H1 (cell line): ENCODE measurements around the gene SPTBN5. TPM values are rescaled to one million over a fixed set of nuclear protein-coding genes. Genes with fewer than 3 reads are reported as not detected.

ENCODE experiments used
- CTCF ChIA-PET: fragments of 300-600 bp; sonication (Branson Sonifier 250); formaldehyde crosslinking; loops from one replicate; lab custom pipeline; 2021; ENCODE audit not compliant: partially characterized antibody; lab: Charles Lee
- POLR2A ChIA-PET: fragments of 300-600 bp; sonication (Branson Sonifier 250); formaldehyde crosslinking; loops from one replicate; lab custom pipeline; 2021; ENCODE audit warnings: inconsistent platforms; ENCODE audit not compliant: partially characterized antibody; lab: Charles Lee
- DNase-seq, 2 experiments: peaks; one replicate each; pipeline versions ENCODE4 v3.0.0 to v3.0.0-alpha.2; 2010 to 2022; ENCODE audit warnings: low spot score in 2 of 2, low read depth in 1 of 2, mixed read lengths in 1 of 2
- FAIRE-seq: peaks from 2 replicates; lab custom pipeline; 2011; peaks lifted over from hg19 to GRCh38; lab: Jason Lieb, UNC
- H2AFZ ChIP-seq: 2 replicates; pipeline ENCODE4 v1.8.1; 2012; ENCODE audit warnings: low read length, inconsistent platforms
- H2AK5ac ChIP-seq: 2 replicates; pipeline ENCODE4 v1.6.1; 2013; ENCODE audit warnings: low read depth, low read length
- H2BK120ac ChIP-seq: replicated peaks from 2 replicates; pipeline ENCODE3; 2013; ENCODE audit warnings: low read depth, low read length, inconsistent platforms
- H2BK12ac ChIP-seq: 2 replicates; pipeline ENCODE4 v1.6.1; 2013; ENCODE audit warnings: low read depth, low read length
- H2BK15ac ChIP-seq: 2 replicates; pipeline ENCODE4 v1.6.1; 2013; ENCODE audit warnings: low read length
- H2BK20ac ChIP-seq: 2 replicates; pipeline ENCODE4 v1.6.1; 2013; ENCODE audit warnings: low read length
- H2BK5ac ChIP-seq: 2 replicates; pipeline ENCODE4 v1.6.1; 2013; ENCODE audit warnings: low read depth, low read length
- H3K14ac ChIP-seq: 2 replicates; pipeline ENCODE4 v1.6.1; 2013; ENCODE audit warnings: inconsistent platforms; ENCODE audit not compliant: insufficient read length
- H3K18ac ChIP-seq: 2 replicates; pipeline ENCODE4 v1.6.1; 2013; ENCODE audit warnings: low read length; ENCODE audit errors: extremely low read depth
- H3K23ac ChIP-seq: 2 replicates; pipeline ENCODE4 v1.6.1; 2013; ENCODE audit warnings: inconsistent platforms; ENCODE audit not compliant: insufficient read length
- H3K23me2 ChIP-seq: 2 replicates; pipeline ENCODE4 v1.6.1; 2013; ENCODE audit warnings: low read depth, low read length
- H3K27ac ChIP-seq: 2 replicates; pipeline ENCODE4 v1.6.1; 2011; ENCODE audit warnings: low read depth, low read length, inconsistent platforms
- H3K27me3 ChIP-seq, 4 experiments: replicated peaks in 1 of 4; 1 replicate in 1 of 4; 2 replicates in 3 of 4; pipeline versions ENCODE4 v1.6.1 to v1.8.1; 2011 to 2013; ENCODE audit warnings: low read length in 3 of 4, mild to moderate bottlenecking in 3 of 4, inconsistent platforms in 2 of 4, mixed read lengths in 2 of 4, moderate library complexity in 1 of 4; ENCODE audit not compliant: control insufficient read depth in 3 of 4, insufficient read depth in 3 of 4; ENCODE audit errors: extremely low read depth in 1 of 4
- H3K36me3 ChIP-seq, 4 experiments: 2 replicates each; pipeline versions ENCODE4 v1.6.1 to v1.8.1; 2011 to 2013; ENCODE audit warnings: mild to moderate bottlenecking in 4 of 4, low read length in 3 of 4, moderate library complexity in 2 of 4, control low read depth in 1 of 4, inconsistent platforms in 1 of 4; ENCODE audit not compliant: insufficient read depth in 4 of 4, control insufficient read depth in 2 of 4
- H3K4ac ChIP-seq: replicated peaks from 2 replicates; pipeline ENCODE3; 2013; ENCODE audit warnings: low read length, low read depth, mixed read lengths, inconsistent platforms; ENCODE audit not compliant: insufficient read length
- H3K4me1 ChIP-seq, 4 experiments: replicated peaks in 1 of 4; 1 replicate in 1 of 4; 2 replicates in 3 of 4; pipeline versions ENCODE4 v1.6.1 to v1.8.1; 2011 to 2013; ENCODE audit warnings: low read length in 3 of 4, inconsistent platforms in 2 of 4, mixed read lengths in 1 of 4; ENCODE audit not compliant: insufficient read depth in 4 of 4, control insufficient read depth in 3 of 4
- H3K4me2 ChIP-seq, 2 experiments: 2 replicates each; pipeline versions ENCODE4 v1.6.1 to v1.8.1; 2011 to 2013; ENCODE audit warnings: low read depth in 2 of 2, low read length in 2 of 2, control low read depth in 1 of 2, inconsistent platforms in 1 of 2, mild to moderate bottlenecking in 1 of 2; ENCODE audit not compliant: insufficient read depth in 1 of 2
- H3K4me3 ChIP-seq, 4 experiments: fragments of 200-600, 300-600 bp in 1 of 4; sonication (generic), shearing (Covaris generic), sonication (Bioruptor Twin) in 1 of 4; 2 replicates each; pipeline versions ENCODE4 v1.5.1 to v1.8.1; 2011 to 2016; ENCODE audit warnings: low read length in 4 of 4, low read depth in 3 of 4, control low read depth in 2 of 4, inconsistent platforms in 2 of 4, mild to moderate bottlenecking in 2 of 4, mixed read lengths in 1 of 4, moderate library complexity in 1 of 4; ENCODE audit not compliant: insufficient read depth in 2 of 4; ENCODE audit errors: extremely low read depth in 1 of 4
- H3K56ac ChIP-seq: replicated peaks from 2 replicates; pipeline ENCODE3; 2013; ENCODE audit warnings: low read depth, mild to moderate bottlenecking, mixed read lengths, low read length, inconsistent platforms; ENCODE audit not compliant: insufficient read length
- H3K79me1 ChIP-seq: 2 replicates; pipeline ENCODE4 v1.6.1; 2013; ENCODE audit warnings: low read depth, low read length, control low read depth
- H3K79me2 ChIP-seq, 2 experiments: 2 replicates each; pipeline versions ENCODE4 v1.6.1 to v1.8.1; 2012 to 2013; ENCODE audit warnings: low read length in 2 of 2, mild to moderate bottlenecking in 2 of 2, inconsistent platforms in 1 of 2; ENCODE audit not compliant: insufficient read depth in 2 of 2, control insufficient read depth in 1 of 2
- H3K9ac ChIP-seq, 4 experiments: replicated peaks in 1 of 4; 1 replicate in 1 of 4; 2 replicates in 3 of 4; pipeline versions ENCODE4 v1.6.1 to v1.8.1; 2011 to 2013; ENCODE audit warnings: low read depth in 3 of 4, low read length in 3 of 4, control low read depth in 2 of 4, mild to moderate bottlenecking in 2 of 4, moderate library complexity in 2 of 4, inconsistent platforms in 1 of 4; ENCODE audit errors: extremely low read depth in 1 of 4
- H3K9me3 ChIP-seq, 2 experiments: 2 replicates each; pipeline versions ENCODE4 v1.6.1 to v1.8.1; 2012 to 2013; ENCODE audit warnings: mild to moderate bottlenecking in 2 of 2, moderate library complexity in 2 of 2, control low read depth in 1 of 2, inconsistent platforms in 1 of 2, low read depth in 1 of 2, low read length in 1 of 2, mixed read lengths in 1 of 2; ENCODE audit not compliant: insufficient read depth in 2 of 2
- H4K20me1 ChIP-seq, 2 experiments: replicated peaks in 1 of 2; 2 replicates each; pipeline versions ENCODE3 to v1.8.1; 2011 to 2013; ENCODE audit warnings: inconsistent platforms in 2 of 2, low read length in 2 of 2, mild to moderate bottlenecking in 1 of 2; ENCODE audit not compliant: insufficient read depth in 2 of 2, control insufficient read depth in 1 of 2
- H4K5ac ChIP-seq: 2 replicates; pipeline ENCODE4 v1.6.1; 2013; ENCODE audit warnings: low read length, low read depth, mixed read lengths, inconsistent platforms; ENCODE audit not compliant: insufficient read length
- H4K8ac ChIP-seq: 2 replicates; pipeline ENCODE4 v1.8.0; 2013; ENCODE audit warnings: mild to moderate bottlenecking, moderate library complexity, low read length, inconsistent platforms; ENCODE audit not compliant: insufficient read depth; ENCODE audit errors: extremely low read depth
- H4K91ac ChIP-seq: replicated peaks from 2 replicates; pipeline ENCODE3; 2013; ENCODE audit warnings: low read length, mixed read lengths, inconsistent platforms; ENCODE audit not compliant: insufficient read length
- CTBP2 ChIP-seq: IDR thresholded peaks from 2 replicates; pipeline ENCODE4 v1.7.0; 2011; ENCODE audit warnings: borderline replicate concordance, mild to moderate bottlenecking, moderate library complexity, mixed read lengths, low read length; ENCODE audit not compliant: insufficient read depth, insufficient read length
- GABPA ChIP-seq: IDR thresholded peaks from 2 replicates; pipeline ENCODE4 v1.6.1; 2011; ENCODE audit warnings: mild to moderate bottlenecking, low read length, moderate library complexity, borderline replicate concordance; ENCODE audit not compliant: insufficient read depth
- KDM1A ChIP-seq: fragments of 200-600, 300-600 bp; sonication (generic); IDR thresholded peaks from 2 replicates; pipeline ENCODE4 v1.7.1; 2016; ENCODE audit warnings: mild to moderate bottlenecking, low read length, borderline replicate concordance
- RAD21 ChIP-seq, 2 experiments: IDR thresholded peaks in 1 of 2; conservative IDR thresholded peaks in 1 of 2; 2 replicates each; pipeline ENCODE4 v1.6.1; 2011; ENCODE audit warnings: low read depth in 2 of 2, low read length in 2 of 2, improper control_type of control experiment in 1 of 2, inconsistent platforms in 1 of 2, mild to moderate bottlenecking in 1 of 2, moderate library complexity in 1 of 2
- SIRT6 ChIP-seq: IDR thresholded peaks from one replicate; pipeline ENCODE4 v1.7.1; 2012; ENCODE audit warnings: low read length, inconsistent platforms
- SIX5 ChIP-seq: IDR thresholded peaks from 2 replicates; pipeline ENCODE4 v1.6.1; 2011; ENCODE audit warnings: mild to moderate bottlenecking, low read depth, low read length
- SP4 ChIP-seq: IDR thresholded peaks from 2 replicates; pipeline ENCODE4 v1.6.1; 2012; ENCODE audit warnings: low read length, inconsistent platforms
- TAF1 ChIP-seq: IDR thresholded peaks from 2 replicates; pipeline ENCODE4 v1.6.1; 2011; ENCODE audit warnings: mild to moderate bottlenecking, low read depth, low read length
- WGBS, 2 experiments: shearing (Covaris generic) in 1 of 2; methylation state at CpG; one replicate each; pipeline versions ENCODE4 v1.1.6 to v1.1.7; 2013 to 2015; ENCODE audit warnings: low lambda C conversion rate in 2 of 2, mixed read lengths in 2 of 2, inconsistent platforms in 1 of 2, low coverage in 1 of 2, missing lambda C conversion rate in 1 of 2; ENCODE audit not compliant: insufficient replicate concordance in 2 of 2, insufficient coverage in 1 of 2, insufficient read length in 1 of 2; ENCODE audit errors: extremely low coverage in 1 of 2, missing lambda C conversion rate in 1 of 2; 5-methylcytosine and 5-hydroxymethylcytosine counted together
- polyA plus RNA-seq, 7 experiments: library from polyadenylated mRNA; depleted of rRNA in 3 of 7; stranded (reverse) in 5 of 7; unstranded in 2 of 7; fragments of >200 nt in 5 of 7; fragments of 200-250 nt in 2 of 7; gene quantifications; 1 replicate in 5 of 7; 2 replicates in 1 of 7; 4 replicates in 1 of 7; pipeline versions ENCODE4 v1.2.1 to v1.2.3, GENCODE V29; 2011 to 2013; ENCODE audit warnings: missing spikeins in 2 of 7, mixed read lengths in 2 of 7
- total RNA-seq: library from RNA; stranded (reverse); fragmentation: NEBNext Ultra II Directional; extraction: Animal tissue kit (Norgen Biotek cat#: 25700); gene quantifications from 2 replicates; pipeline ENCODE4 v1.2.1, GENCODE V29; 2021

SPTBN5 gene
- total and polyA plus RNA-seq, 2 of the 8 experiments (the other 6 are each of a cell fraction or from before 2014, with no cell fraction given), result 0.32 to 0.84 TPM

DNA sequence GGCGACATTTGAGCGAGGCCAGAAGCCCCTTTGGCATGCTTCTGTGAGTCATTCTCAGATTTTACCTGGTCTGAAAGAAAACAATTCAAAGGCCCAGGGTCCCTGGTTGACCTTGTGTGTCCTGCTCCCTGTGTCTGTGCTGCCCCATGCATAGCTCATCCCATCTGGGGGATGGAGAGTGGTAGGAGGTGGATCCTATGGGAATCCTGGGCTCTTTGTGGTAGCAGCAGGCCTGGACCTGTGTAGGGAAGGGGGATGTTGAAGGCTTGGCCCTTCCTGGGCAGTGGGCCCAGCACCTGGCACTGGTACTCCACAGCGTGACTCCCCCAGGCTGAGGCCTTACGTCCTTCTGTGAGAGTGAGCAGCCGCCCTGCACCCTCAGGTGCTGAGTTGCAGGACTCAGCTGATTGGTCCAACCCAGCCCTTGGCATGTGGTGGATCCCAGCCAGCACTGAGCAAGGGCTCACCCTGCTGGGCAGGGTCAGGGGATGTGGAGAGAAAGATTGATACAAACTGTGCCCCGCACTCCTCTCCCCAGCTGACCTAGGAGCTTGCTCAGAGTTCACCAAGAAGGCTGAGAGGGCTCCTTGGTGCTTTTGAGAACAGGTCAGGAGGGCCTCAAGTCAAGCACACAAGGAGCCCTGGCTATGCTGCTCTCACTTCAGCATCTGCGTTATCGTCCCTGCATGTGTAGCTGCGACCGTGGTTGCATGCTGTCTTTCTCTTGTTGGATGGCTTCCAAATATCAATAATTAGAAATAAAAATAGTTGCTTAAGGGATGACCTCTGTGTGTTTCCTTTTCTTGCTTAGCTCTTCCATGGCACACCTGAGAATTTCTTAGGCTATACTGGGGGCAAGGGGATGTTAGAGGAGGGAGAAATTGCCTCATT is 87.3 kb downstream of the SPTBN5 start:
- H3K4me3 ChIP-seq, result no peak overlapping the region
- H4K91ac ChIP-seq, result no peak overlapping the region
- peak in 1 of 2 experiments; percentile 59 for DNase-seq
- 87% methylated on average over 9 of the region's 10 CpGs; no CpG with 5 or more reads in 1 of the 2 experiments for WGBS, 2 experiments
- no peak for FAIRE-seq
- H3K79me2 ChIP-seq, result no peaks in the 10 kb centered on the region
- H3K4me1 ChIP-seq, result peaks cover 0 to 4% (median 2%) of the 10 kb centered on the region in 4 experiments; a peak in 4 of 7 replicates
- no peak overlapping the region for H3K4me2 ChIP-seq
- H3K56ac ChIP-seq, result no peak overlapping the region
- H3K79me1 ChIP-seq, result no peaks in the 10 kb centered on the region
- H4K20me1 ChIP-seq, result no peaks in the 10 kb centered on the region
- H3K23me2 ChIP-seq, result no peaks in the 10 kb centered on the region
- H3K36me3 ChIP-seq, result no peaks in the 10 kb centered on the region
- H4K5ac ChIP-seq, result no peak overlapping the region
- peak overlapping the region; percentile 92 for H2AFZ ChIP-seq
- H3K27ac ChIP-seq, result no peak overlapping the region
- H4K8ac ChIP-seq, result no peak overlapping the region; the same call in 1 of the 2 replicates
- no peak overlapping the region for H3K4ac ChIP-seq
- no peak overlapping the region for H3K23ac ChIP-seq
- H3K14ac ChIP-seq, result no peak overlapping the region
- H3K9me3 ChIP-seq, result no peaks in the 10 kb centered on the region
- H3K18ac ChIP-seq, result no peak overlapping the region
- ChIA-PET POLR2A (interaction anchor here (0.9 kb wide), 1 partner anchor 34 kb away, joined by 4 read pairs; no protein-coding TSS in a partner anchor), CTCF (interaction anchor here (0.7 to 13.7 kb wide), 15 partner anchors 12 to 249 kb away, joined by 3 to 283 read pairs (median 3); partner anchors contain the start of gene MAPKBP1)
- no peak overlapping the region for H2BK20ac ChIP-seq
- H3K9ac ChIP-seq, result no peak overlapping the region
- no peak overlapping the region for H2BK12ac ChIP-seq
- H2AK5ac ChIP-seq, result no peak overlapping the region
- no peak overlapping the region for H2BK15ac ChIP-seq
- no peak overlapping the region for H2BK120ac ChIP-seq
- no peak overlapping the region for H2BK5ac ChIP-seq
- H3K27me3 ChIP-seq, result no peaks in the 10 kb centered on the region
- TF ChIP-seq SIX5, result no peak
- no peak for TF ChIP-seq SIRT6
- TF ChIP-seq TAF1, result no peak
- no peak for TF ChIP-seq SP4
- TF ChIP-seq KDM1A, result no peak
- peak; percentile 66 to 71 for TF ChIP-seq RAD21 (IDR thresholded peaks at IDR 0.05 in 1 of 2, conservative IDR thresholded peaks at IDR 0.05 in 1 of 2; ENCODE audit: low read depth in 2 of 2, low read length in 2 of 2)
- TF ChIP-seq GABPA, result no peak
- TF ChIP-seq CTBP2, result no peak
